Neuronal stem cell (in vitro differentiated cells): ENCODE results near the gene SLC35E1.

Experiments used
- DNase-seq: peaks from one replicate; pipeline ENCODE4 v3.0.0-alpha.2; 2013; ENCODE audit warnings: low spot score
- H2AFZ ChIP-seq: one replicate; pipeline ENCODE4 v1.6.1; 2013; ENCODE audit warnings: mild to moderate bottlenecking, low read length, inconsistent platforms
- H2AK5ac ChIP-seq: 2 replicates; pipeline ENCODE4 v1.6.1; 2013; ENCODE audit warnings: low read depth, mild to moderate bottlenecking, inconsistent platforms, low read length, moderate library complexity, mixed read lengths
- H2BK120ac ChIP-seq: 2 replicates; pipeline ENCODE4 v1.6.1; 2013; ENCODE audit warnings: low read depth, mild to moderate bottlenecking, inconsistent platforms, low read length, moderate library complexity, mixed read lengths
- H2BK12ac ChIP-seq: one replicate; pipeline ENCODE4 v1.6.1; 2013; ENCODE audit warnings: low read length, inconsistent platforms
- H2BK15ac ChIP-seq: 2 replicates; pipeline ENCODE4 v1.6.1; 2013; ENCODE audit warnings: mild to moderate bottlenecking, low read length, inconsistent platforms, mixed read lengths
- H2BK5ac ChIP-seq: one replicate; pipeline ENCODE4 v1.6.1; 2013; ENCODE audit warnings: inconsistent platforms, mild to moderate bottlenecking, low read length, moderate library complexity
- H3K14ac ChIP-seq: one replicate; pipeline ENCODE4 v1.6.1; 2013; ENCODE audit warnings: low read length, inconsistent platforms
- H3K18ac ChIP-seq: 2 replicates; pipeline ENCODE4 v1.6.1; 2013; ENCODE audit warnings: low read length, inconsistent platforms
- H3K23ac ChIP-seq: 2 replicates; pipeline ENCODE4 v1.6.1; 2013; ENCODE audit warnings: low read depth, mild to moderate bottlenecking, mixed read lengths, low read length, inconsistent platforms; ENCODE audit not compliant: poor library complexity
- H3K27ac ChIP-seq: replicated peaks from 3 replicates; pipeline ENCODE4 v1.5.1; 2013; ENCODE audit warnings: low read length, inconsistent platforms
- H3K27me3 ChIP-seq, 3 experiments: 2 replicates each; pipeline ENCODE4 v1.6.1; 2013; ENCODE audit warnings: low read length in 3 of 3, mild to moderate bottlenecking in 2 of 3, inconsistent platforms in 1 of 3, low read depth in 1 of 3, mixed read lengths in 1 of 3, moderate library complexity in 1 of 3; ENCODE audit not compliant: control insufficient read depth in 3 of 3, insufficient read depth in 3 of 3
- H3K36me3 ChIP-seq, 2 donors: replicated peaks in 1 of 2; 2 replicates each; pipeline ENCODE4 v1.6.1; 2013; ENCODE audit warnings: low read length in 2 of 2; ENCODE audit not compliant: control insufficient read depth in 2 of 2, insufficient read depth in 2 of 2
- H3K4ac ChIP-seq: 2 replicates; pipeline ENCODE4 v1.6.1; 2013; ENCODE audit warnings: inconsistent platforms, mild to moderate bottlenecking, low read length, moderate library complexity
- H3K4me1 ChIP-seq, 2 donors: 1 replicate in 1 of 2; 2 replicates in 1 of 2; pipeline ENCODE4 v1.6.1; 2013; ENCODE audit warnings: low read length in 2 of 2, low read depth in 1 of 2; ENCODE audit not compliant: control insufficient read depth in 2 of 2, insufficient read depth in 1 of 2
- H3K4me2 ChIP-seq: one replicate; pipeline ENCODE4 v1.6.1; 2013; ENCODE audit warnings: mild to moderate bottlenecking, low read length, inconsistent platforms; ENCODE audit not compliant: insufficient read depth, poor library complexity, severe bottlenecking
- H3K4me3 ChIP-seq, 2 donors: 2 replicates each; pipeline ENCODE4 v1.5.1; 2013; ENCODE audit warnings: low read length in 2 of 2, mild to moderate bottlenecking in 2 of 2, inconsistent platforms in 1 of 2, moderate library complexity in 1 of 2
- H3K79me1 ChIP-seq: one replicate; pipeline ENCODE4 v1.6.1; 2013; ENCODE audit warnings: low read depth, mild to moderate bottlenecking, inconsistent platforms, low read length, moderate library complexity
- H3K9ac ChIP-seq: one replicate; pipeline ENCODE4 v1.6.1; 2013; ENCODE audit warnings: mild to moderate bottlenecking, low read depth, low read length, inconsistent platforms; ENCODE audit not compliant: poor library complexity
- H3K9me3 ChIP-seq, 2 donors: replicated peaks in 1 of 2; 2 replicates each; pipeline versions ENCODE3 to v1.6.1; 2013; ENCODE audit warnings: low read length in 2 of 2, mild to moderate bottlenecking in 2 of 2, inconsistent platforms in 1 of 2, low read depth in 1 of 2, mixed read lengths in 1 of 2, moderate library complexity in 1 of 2; ENCODE audit not compliant: control insufficient read depth in 2 of 2, insufficient read depth in 1 of 2
- H4K8ac ChIP-seq: one replicate; pipeline ENCODE4 v1.6.1; 2013; ENCODE audit warnings: low read depth, mild to moderate bottlenecking, inconsistent platforms, low read length, moderate library complexity
- H4K91ac ChIP-seq: one replicate; pipeline ENCODE4 v1.6.1; 2013; ENCODE audit warnings: low read length, low read depth, mild to moderate bottlenecking, inconsistent platforms; ENCODE audit not compliant: poor library complexity
- WGBS, 2 donors: extraction: QIAGEN DNeasy Blood & Tissue Kit; methylation state at CpG; one replicate each; pipeline ENCODE4 v1.1.7; 2013; ENCODE audit warnings: missing lambda C conversion rate in 2 of 2, mixed read lengths in 1 of 2; ENCODE audit not compliant: insufficient read length in 2 of 2, insufficient replicate concordance in 1 of 2; ENCODE audit errors: extremely low coverage in 2 of 2; 5-methylcytosine and 5-hydroxymethylcytosine counted together

SLC35E1 gene

DNA sequence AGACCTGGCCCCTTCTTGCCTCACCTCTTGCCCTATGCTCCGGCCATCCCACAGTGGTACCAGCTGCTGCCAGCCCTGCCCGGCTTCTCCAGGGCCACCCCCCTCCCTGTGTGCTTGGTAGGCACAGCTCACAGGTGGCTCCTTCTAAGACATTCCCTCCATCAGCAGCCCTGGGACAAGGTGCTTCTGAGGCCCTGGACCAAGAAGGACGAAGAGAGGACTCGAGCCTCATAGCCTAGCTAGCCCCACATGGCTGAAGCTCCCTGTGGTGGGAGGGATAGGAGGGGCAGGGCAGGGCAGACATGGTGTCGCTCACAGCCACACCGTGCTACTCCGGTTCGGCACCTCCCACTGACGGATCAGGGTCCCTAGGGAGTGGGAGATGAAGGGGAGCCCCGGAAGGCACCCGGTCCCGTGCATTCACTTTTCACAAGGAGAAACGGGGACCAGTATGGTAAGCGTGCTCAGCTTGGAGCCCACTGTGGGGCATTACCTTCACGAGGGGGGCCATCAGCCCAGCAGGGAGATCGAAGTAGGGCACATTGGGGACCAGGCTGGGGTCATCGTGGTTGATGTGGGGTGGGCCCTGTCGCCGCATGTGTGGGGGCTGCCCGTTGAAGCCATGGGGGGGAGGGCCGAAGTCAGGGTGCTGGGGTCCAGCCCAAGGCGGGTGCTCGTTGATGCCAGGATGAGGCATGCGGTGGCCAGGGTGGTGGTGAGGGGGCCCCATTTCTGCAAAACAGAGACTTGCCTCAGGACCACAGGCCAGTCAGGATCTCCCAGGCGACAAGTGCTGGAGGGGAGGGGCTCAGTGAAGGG, 49.4 kb downstream of the SLC35E1 start:
- Histone ChIP-seq H3K4me3 (peak overlapping the region in 1 of 2 donors; percentile 2), H2AFZ (no peak overlapping the region), H3K27me3 (no peaks in the 10 kb centered on the region), H3K4ac (no peak overlapping the region), H3K9me3 (peaks cover 0 to 2% of the 10 kb centered on the region in 2 donors), H3K18ac (no peak overlapping the region), H2AK5ac (no peak overlapping the region), H4K8ac (no peak overlapping the region), H2BK15ac (no peak overlapping the region), H2BK120ac (no peak overlapping the region), H2BK12ac (no peak overlapping the region), H4K91ac (no peak overlapping the region), H3K27ac (no peak overlapping the region), H3K36me3 (peaks cover 81 to 97% of the 10 kb centered on the region in 2 donors), H3K79me1 (peaks cover 15% of the 10 kb centered on the region), H2BK5ac (no peak overlapping the region), H3K23ac (no peak overlapping the region), H3K14ac (no peak overlapping the region), H3K9ac (no peak overlapping the region), H3K4me2 (no peak overlapping the region), H3K4me1 (no peaks in the 10 kb centered on the region)
- no peak for DNase-seq
- WGBS, 2 donors = no CpG with 5 or more reads among the region's 25 CpGs

DNA sequence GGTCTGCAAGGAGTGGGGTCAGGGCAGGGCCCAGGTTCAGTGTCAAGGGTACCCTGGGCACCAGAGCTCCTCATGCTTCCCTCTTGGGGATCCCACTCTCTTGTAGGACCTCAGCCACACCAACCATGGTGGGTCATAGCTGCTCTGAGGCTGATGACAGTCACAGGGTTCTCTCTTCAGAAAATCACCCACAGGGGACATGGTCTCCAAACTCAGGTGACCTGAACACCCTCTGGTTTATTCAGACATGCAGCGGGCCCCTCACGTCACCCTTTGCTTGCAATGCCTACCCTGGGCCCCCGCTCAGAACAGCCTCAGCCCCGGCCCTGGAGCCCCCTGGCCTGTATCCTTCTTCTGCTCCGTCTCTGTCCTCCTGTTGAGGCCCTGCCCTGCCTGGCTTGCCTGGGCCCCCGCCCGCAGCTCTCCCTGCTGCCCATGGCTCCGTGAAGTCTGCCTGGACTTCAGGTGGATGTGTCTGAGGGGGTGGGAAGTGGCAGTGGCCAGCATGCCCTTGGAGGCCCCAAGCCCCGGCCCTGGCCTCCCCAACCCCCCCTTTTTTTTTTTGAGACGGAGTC, 50.4 kb downstream of the SLC35E1 start:
- H2BK120ac ChIP-seq = no peak overlapping the region
- WGBS, 2 donors = no CpG with 5 or more reads among the region's 10 CpGs
- H3K27me3 ChIP-seq = no peaks in the 10 kb centered on the region
- H3K79me1 ChIP-seq = peaks cover 14% of the 10 kb centered on the region
- H3K18ac ChIP-seq = no peak overlapping the region
- no peak overlapping the region for H3K4me3 ChIP-seq
- no peak overlapping the region for H2AK5ac ChIP-seq
- H2BK5ac ChIP-seq = no peak overlapping the region
- H3K27ac ChIP-seq = no peak overlapping the region
- H3K4me2 ChIP-seq = no peak overlapping the region
- no peaks in the 10 kb centered on the region for H3K9me3 ChIP-seq
- no peak overlapping the region for H3K4ac ChIP-seq
- no peak overlapping the region for H3K9ac ChIP-seq
- H3K14ac ChIP-seq = no peak overlapping the region
- no peak overlapping the region for H2BK12ac ChIP-seq
- H2BK15ac ChIP-seq = no peak overlapping the region
- H3K23ac ChIP-seq = no peak overlapping the region
- DNase-seq = no peak
- no peak overlapping the region for H4K8ac ChIP-seq
- H3K36me3 ChIP-seq = peaks cover 80 to 97% of the 10 kb centered on the region in 2 donors
- no peaks in the 10 kb centered on the region for H3K4me1 ChIP-seq
- H2AFZ ChIP-seq = no peak overlapping the region
- H4K91ac ChIP-seq = no peak overlapping the region

DNA sequence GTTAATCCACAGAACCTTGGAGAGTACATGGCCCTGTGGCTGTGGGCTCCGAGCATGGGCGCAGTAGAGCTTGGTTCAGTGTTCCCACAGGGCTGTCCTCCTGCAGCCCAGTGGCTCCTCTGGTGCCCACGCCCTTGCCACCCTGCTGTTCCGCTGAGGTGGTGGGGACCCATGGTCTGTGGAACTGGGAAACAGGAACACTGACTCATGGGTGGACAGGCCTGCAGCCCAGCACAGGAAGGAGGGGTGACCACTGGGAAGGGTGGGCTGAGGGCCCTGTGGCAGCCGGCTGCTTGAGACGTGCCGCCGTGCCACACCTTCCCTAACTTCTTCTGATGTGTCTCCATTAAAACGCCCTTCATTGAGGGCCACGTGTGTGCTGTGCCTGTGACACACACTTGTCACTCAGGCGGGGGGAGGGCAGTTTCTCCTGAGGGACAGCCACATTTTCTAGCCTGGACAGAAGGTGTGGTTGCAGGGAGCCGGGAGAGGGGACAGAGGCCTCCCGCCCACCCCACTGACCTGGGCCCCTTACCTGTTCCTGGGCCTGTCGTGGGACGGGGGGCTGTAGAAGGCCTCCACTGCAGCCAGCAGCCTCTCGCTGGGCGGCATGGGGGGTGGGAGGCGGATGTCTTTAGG, 51.1 kb downstream of the SLC35E1 start:
- H3K79me1 ChIP-seq = peaks cover 12% of the 10 kb centered on the region
- H3K27ac ChIP-seq = no peak overlapping the region
- H3K14ac ChIP-seq = peak overlapping the region; percentile 38
- no peaks in the 10 kb centered on the region for H3K4me1 ChIP-seq
- H3K4ac ChIP-seq = no peak overlapping the region
- no peak overlapping the region for H2BK5ac ChIP-seq
- WGBS, 2 donors = no CpG with 5 or more reads among the region's 18 CpGs
- H2BK12ac ChIP-seq = no peak overlapping the region
- H3K4me2 ChIP-seq = no peak overlapping the region
- DNase-seq = no peak
- H3K27me3 ChIP-seq = no peaks in the 10 kb centered on the region
- no peak overlapping the region for H2AFZ ChIP-seq
- H3K18ac ChIP-seq = no peak overlapping the region
- no peak overlapping the region for H3K4me3 ChIP-seq
- H2AK5ac ChIP-seq = no peak overlapping the region
- no peak overlapping the region for H2BK120ac ChIP-seq
- no peak overlapping the region for H2BK15ac ChIP-seq
- H3K23ac ChIP-seq = peak overlapping the region; percentile 85
- H3K9me3 ChIP-seq = no peaks in the 10 kb centered on the region
- H4K91ac ChIP-seq = no peak overlapping the region
- peaks cover 79 to 97% of the 10 kb centered on the region in 2 donors for H3K36me3 ChIP-seq
- H3K9ac ChIP-seq = no peak overlapping the region
- no peak overlapping the region for H4K8ac ChIP-seq
